Smooth muscle cell (in vitro differentiated cells): ENCODE data around the gene ACTR5. TPM values are rescaled to one million over a fixed set of nuclear protein-coding genes. Genes with fewer than 3 reads are reported as not detected.

Experiments
- DNase-seq: peaks from one replicate; lab custom pipeline; 2025; ENCODE audit not compliant: unreplicated experiment; lab: John Stamatoyannopoulos, UW
- H2AFZ ChIP-seq: fragments of 200-600 bp; sonication (generic); 2 replicates; pipeline ENCODE4 v1.6.0; 2016; ENCODE audit warnings: antibody characterized with exemption, low read depth, mild to moderate bottlenecking
- H3F3A ChIP-seq: fragments of 200-600 bp; sonication (generic); 2 replicates; pipeline ENCODE4 v1.6.0; 2017; ENCODE audit warnings: antibody characterized with exemption, low read depth
- H3K27ac ChIP-seq: fragments of 200-600 bp; sonication (generic); 2 replicates; pipeline ENCODE4 v1.5.1; 2016; ENCODE audit warnings: low read depth, mild to moderate bottlenecking
- H3K27me3 ChIP-seq: fragments of 200-600 bp; sonication (generic); 2 replicates; pipeline ENCODE4 v1.6.1; 2016; ENCODE audit warnings: low read depth, mild to moderate bottlenecking
- H3K36me3 ChIP-seq: fragments of 200-600 bp; sonication (generic); 2 replicates; pipeline ENCODE4 v1.5.1; 2016; ENCODE audit warnings: low read depth
- H3K4me1 ChIP-seq: fragments of 200-600 bp; sonication (generic); 2 replicates; pipeline ENCODE4 v1.5.1; 2016; ENCODE audit warnings: low read depth
- H3K4me2 ChIP-seq: fragments of 200-600 bp; sonication (generic); 2 replicates; pipeline ENCODE4 v1.6.0; 2016; ENCODE audit warnings: mild to moderate bottlenecking
- H3K4me3 ChIP-seq: fragments of 200-600 bp; sonication (generic); 2 replicates; pipeline ENCODE4 v1.5.1; 2016; ENCODE audit warnings: mild to moderate bottlenecking
- H3K79me2 ChIP-seq: fragments of 200-600 bp; sonication (generic); 2 replicates; pipeline ENCODE4 v1.6.0; 2016; ENCODE audit warnings: low read depth, mild to moderate bottlenecking
- H3K9ac ChIP-seq: fragments of 200-600 bp; sonication (generic); 2 replicates; pipeline ENCODE4 v1.6.0; 2016; ENCODE audit warnings: low read depth
- H3K9me3 ChIP-seq: fragments of 200-600 bp; sonication (generic); replicated peaks from 2 replicates; pipeline ENCODE4 v1.5.1; 2016; ENCODE audit warnings: low read depth
- H4K20me1 ChIP-seq: fragments of 200-600 bp; sonication (generic); 2 replicates; pipeline ENCODE4 v1.6.0; 2016; ENCODE audit warnings: low read depth
- WGBS: methylation state at CpG from one replicate; pipeline ENCODE4 v1.1.7; 2016; ENCODE audit warnings: low lambda C conversion rate; 5-methylcytosine and 5-hydroxymethylcytosine counted together
- polyA plus RNA-seq: library from polyadenylated mRNA; unstranded; fragments of >200 nt; fragmentation: Nextera tagmentation; extraction: Ambion mirVana; gene quantifications from 2 replicates; pipeline ENCODE4 v1.2.1, GENCODE V29; 2016
- total RNA-seq: library from RNA; depleted of rRNA; stranded (reverse); fragments of >200 nt; gene quantifications from 2 replicates; pipeline ENCODE4 v1.2.3, GENCODE V29; 2014
- TF ChIP-seq, protein P1 (sequence below): fragments of 200-600 bp; sonication (generic); IDR thresholded peaks from 2 replicates; pipeline ENCODE4 v1.5.1; 2017; ENCODE audit warnings: borderline replicate concordance, mild to moderate bottlenecking, antibody characterized with exemption; ENCODE audit not compliant: insufficient read depth, poor library complexity, severe bottlenecking

The ACTR5 gene
- total and polyA plus RNA-seq, 2 experiments from 2014 or later = 6.9 to 9.8 TPM

DNA sequence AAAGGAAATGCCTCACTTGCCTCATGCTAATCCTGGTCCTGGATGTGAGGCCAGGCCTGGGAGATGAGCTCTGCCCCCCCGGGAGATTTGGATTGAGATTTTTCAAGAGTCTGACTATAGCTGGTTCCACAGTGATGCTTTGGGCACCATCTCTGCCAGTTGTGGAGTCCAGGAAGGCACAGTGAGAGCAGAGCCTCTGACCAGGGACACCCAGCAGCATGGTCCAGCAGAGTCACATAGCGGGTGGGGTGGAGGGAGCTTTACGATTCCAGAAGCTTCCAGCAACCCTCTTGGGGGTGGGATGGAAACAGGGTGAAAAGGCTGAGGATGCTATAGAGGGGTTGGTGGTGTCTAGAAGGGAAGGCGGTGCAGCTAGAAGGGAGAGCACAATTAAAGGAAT, 15.3 kb upstream of the ACTR5 start:
- Histone ChIP-seq H2AFZ (no peak overlapping the region), H3K4me3 (no peak overlapping the region), H3K4me1 (peaks cover 6% of the 10 kb centered on the region), H3K27me3 (peaks cover 100% of the 10 kb centered on the region), H3K27ac (no peak overlapping the region), H3F3A (no peaks in the 10 kb centered on the region), H3K79me2 (no peaks in the 10 kb centered on the region), H3K36me3 (no peaks in the 10 kb centered on the region), H3K9me3 (no peaks in the 10 kb centered on the region), H3K9ac (no peak overlapping the region), H4K20me1 (no peaks in the 10 kb centered on the region), H3K4me2 (no peak overlapping the region)
- 82% methylated on average over 4 of the region's 4 CpGs for WGBS
- TF ChIP-seq, protein P1, sequence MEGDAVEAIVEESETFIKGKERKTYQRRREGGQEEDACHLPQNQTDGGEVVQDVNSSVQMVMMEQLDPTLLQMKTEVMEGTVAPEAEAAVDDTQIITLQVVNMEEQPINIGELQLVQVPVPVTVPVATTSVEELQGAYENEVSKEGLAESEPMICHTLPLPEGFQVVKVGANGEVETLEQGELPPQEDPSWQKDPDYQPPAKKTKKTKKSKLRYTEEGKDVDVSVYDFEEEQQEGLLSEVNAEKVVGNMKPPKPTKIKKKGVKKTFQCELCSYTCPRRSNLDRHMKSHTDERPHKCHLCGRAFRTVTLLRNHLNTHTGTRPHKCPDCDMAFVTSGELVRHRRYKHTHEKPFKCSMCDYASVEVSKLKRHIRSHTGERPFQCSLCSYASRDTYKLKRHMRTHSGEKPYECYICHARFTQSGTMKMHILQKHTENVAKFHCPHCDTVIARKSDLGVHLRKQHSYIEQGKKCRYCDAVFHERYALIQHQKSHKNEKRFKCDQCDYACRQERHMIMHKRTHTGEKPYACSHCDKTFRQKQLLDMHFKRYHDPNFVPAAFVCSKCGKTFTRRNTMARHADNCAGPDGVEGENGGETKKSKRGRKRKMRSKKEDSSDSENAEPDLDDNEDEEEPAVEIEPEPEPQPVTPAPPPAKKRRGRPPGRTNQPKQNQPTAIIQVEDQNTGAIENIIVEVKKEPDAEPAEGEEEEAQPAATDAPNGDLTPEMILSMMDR = no peak
- DNase-seq = no peak

DNA sequence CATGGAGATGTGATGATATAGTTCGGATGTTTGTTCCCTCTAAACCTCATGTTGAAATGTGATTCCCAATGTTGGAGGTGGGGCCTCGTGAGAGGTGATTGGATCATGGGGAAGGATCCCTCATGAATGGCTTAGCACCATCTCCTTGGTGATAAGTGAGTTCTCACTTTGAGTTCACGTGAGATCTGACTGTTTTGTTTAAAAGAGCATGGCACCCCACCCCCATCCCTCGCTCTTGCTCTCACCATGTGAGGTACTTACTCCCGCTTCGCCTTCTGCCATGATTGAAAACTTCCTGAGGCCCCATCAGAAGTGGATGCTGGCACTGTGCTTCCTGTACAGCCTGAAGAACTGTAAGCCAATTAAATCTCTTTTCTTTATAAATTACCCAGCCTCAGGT, 13.1 kb upstream of the ACTR5 start:
- 74% methylated on average over 6 of the region's 6 CpGs for WGBS
- no peaks in the 10 kb centered on the region for H3K36me3 ChIP-seq
- no peak overlapping the region for H2AFZ ChIP-seq
- TF ChIP-seq, protein P1 = no peak
- H3K9me3 ChIP-seq = no peaks in the 10 kb centered on the region
- no peak overlapping the region for H3K27ac ChIP-seq
- no peak overlapping the region for H3K9ac ChIP-seq
- H3K4me1 ChIP-seq = no peaks in the 10 kb centered on the region
- no peak overlapping the region for H3K4me3 ChIP-seq
- H3K4me2 ChIP-seq = no peak overlapping the region
- H3K79me2 ChIP-seq = no peaks in the 10 kb centered on the region
- H3F3A ChIP-seq = no peaks in the 10 kb centered on the region
- H3K27me3 ChIP-seq = peaks cover 98% of the 10 kb centered on the region
- no peaks in the 10 kb centered on the region for H4K20me1 ChIP-seq
- no peak for DNase-seq

DNA sequence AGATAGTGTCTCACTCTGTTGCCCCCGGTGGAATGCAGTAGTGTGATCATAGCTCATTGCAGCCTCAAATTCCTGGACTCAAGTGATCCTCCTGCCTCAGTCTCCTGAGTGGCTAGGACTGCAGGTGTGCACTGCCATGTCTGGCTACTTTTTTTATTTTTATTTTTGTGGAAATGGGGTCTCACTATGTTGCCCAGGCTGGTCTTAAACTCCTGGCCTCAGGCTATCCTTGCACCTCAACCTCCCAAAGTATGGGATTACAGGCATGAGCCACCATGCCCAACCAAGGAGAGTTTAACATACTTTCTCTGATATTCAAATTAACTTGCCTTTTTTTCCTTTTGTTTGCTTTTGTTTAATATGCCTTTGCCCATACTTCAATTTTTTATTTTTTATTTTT, 10.4 kb upstream of the ACTR5 start:
- no peaks in the 10 kb centered on the region for H4K20me1 ChIP-seq
- H3K9me3 ChIP-seq = no peaks in the 10 kb centered on the region
- H3K4me3 ChIP-seq = no peak overlapping the region
- no peaks in the 10 kb centered on the region for H3K79me2 ChIP-seq
- TF ChIP-seq, protein P1 = no peak
- H3K9ac ChIP-seq = no peak overlapping the region
- WGBS = 88% methylated on average over 1 of the region's 1 CpG
- no peak for DNase-seq
- H3K4me2 ChIP-seq = no peak overlapping the region
- no peaks in the 10 kb centered on the region for H3F3A ChIP-seq
- no peak overlapping the region for H2AFZ ChIP-seq
- peaks cover 96% of the 10 kb centered on the region for H3K27me3 ChIP-seq
- H3K27ac ChIP-seq = no peak overlapping the region
- no peaks in the 10 kb centered on the region for H3K4me1 ChIP-seq
- no peaks in the 10 kb centered on the region for H3K36me3 ChIP-seq

DNA sequence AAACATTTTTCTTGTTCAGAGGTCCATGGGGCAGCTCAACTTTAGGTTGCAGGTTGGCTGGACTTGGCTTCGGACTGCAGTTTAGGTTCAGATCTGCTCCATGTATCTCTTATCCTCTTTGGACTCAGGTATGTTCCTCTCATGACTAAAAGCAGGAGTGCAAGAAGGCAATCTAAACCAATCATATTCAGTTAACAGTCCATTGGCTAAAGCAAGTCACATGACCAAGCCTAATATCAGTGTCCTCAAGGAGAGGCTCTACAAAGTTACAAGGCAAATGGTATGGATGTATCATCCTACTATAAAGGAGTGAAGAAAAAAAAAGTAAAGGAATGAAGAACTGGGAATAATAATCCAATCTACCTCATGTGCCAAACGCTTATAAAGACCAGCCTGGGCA, 2.5 kb upstream of the ACTR5 start:
- H3K4me1 ChIP-seq = peaks cover 3% of the 10 kb centered on the region
- H3K27me3 ChIP-seq = peaks cover 20% of the 10 kb centered on the region
- no peak overlapping the region for H3K4me2 ChIP-seq
- H3K36me3 ChIP-seq = no peaks in the 10 kb centered on the region
- no peaks in the 10 kb centered on the region for H3K9me3 ChIP-seq
- H3K79me2 ChIP-seq = no peaks in the 10 kb centered on the region
- H2AFZ ChIP-seq = no peak overlapping the region
- no peaks in the 10 kb centered on the region for H3F3A ChIP-seq
- H3K9ac ChIP-seq = no peak overlapping the region
- no peaks in the 10 kb centered on the region for H4K20me1 ChIP-seq
- no peak overlapping the region for H3K4me3 ChIP-seq
- TF ChIP-seq, protein P1 = no peak
- no peak overlapping the region for H3K27ac ChIP-seq
- no peak for DNase-seq
- 91% methylated on average over 2 of the region's 2 CpGs for WGBS
